ENCODE measurements around the gene CELSR1. TPM values are rescaled to one million over a fixed set of nuclear protein-coding genes. Genes with fewer than 3 reads are reported as not detected.

CELSR1 gene
- total RNA-seq, 1 donor from 2014 or later: 27.6 TPM

GRCh38 chr22:46509416-46510089 lies 27.9 kb downstream of the CELSR1 start:
- no peak for FAIRE-seq
- Mint-ChIP-seq H3K27me3 (ENCODE audit: low read depth, unreplicated experiment) (no peaks in the 10 kb centered on the region), H3K9me3 (ENCODE audit: unreplicated experiment) (no peaks in the 10 kb centered on the region), H3K4me1 (ENCODE audit: low read depth, unreplicated experiment) (peaks cover 20% of the 10 kb centered on the region), H3K27ac (ENCODE audit: unreplicated experiment) (peak overlapping the region; percentile 18), H3K36me3 (ENCODE audit: low read depth, unreplicated experiment) (peaks cover 4% of the 10 kb centered on the region), H3K4me3 (ENCODE audit: unreplicated experiment) (no peak overlapping the region)
- H3K4me3 ChIP-seq (ENCODE audit: insufficient read depth, low read depth, low read length): no peak overlapping the region
- DNase-seq (ENCODE audit: low read depth): no peak
- H3K79me2 ChIP-seq (ENCODE audit: insufficient read depth, low read length): no peaks in the 10 kb centered on the region
- no peak overlapping the region for H3K27ac ChIP-seq (ENCODE audit: low read depth, low read length)
- no peaks in the 10 kb centered on the region for H3K27me3 ChIP-seq (ENCODE audit: insufficient read depth, low read length)
- no peaks in the 10 kb centered on the region for H4K20me1 ChIP-seq (ENCODE audit: insufficient read depth, low read length)
- TF ChIP-seq CTCF (IDR thresholded peaks at IDR 0.05; ENCODE audit: insufficient read depth, low read depth, low read length) (no peak), EZH2 (IDR thresholded peaks at IDR 0.05; ENCODE audit: insufficient read depth, low read length) (no peak)
- H3K9ac ChIP-seq (ENCODE audit: low read length): no peak overlapping the region
- no peaks in the 10 kb centered on the region for H3K9me3 ChIP-seq (ENCODE audit: insufficient read depth, low read depth, low read length)
- peaks cover 15% of the 10 kb centered on the region for H3K4me1 ChIP-seq (ENCODE audit: insufficient read depth, low read length)
- H3K36me3 ChIP-seq (ENCODE audit: insufficient read depth, low read length): no peaks in the 10 kb centered on the region
- H3K4me2 ChIP-seq (ENCODE audit: low read length): peak overlapping the region; percentile 54
- no peak overlapping the region for H2AFZ ChIP-seq (ENCODE audit: low read depth, low read length)

- no peak overlapping the region for H3K27ac ChIP-seq (ENCODE audit: low read depth, low read length)
- H3K27me3 Mint-ChIP-seq (ENCODE audit: low read depth, unreplicated experiment): no peaks in the 10 kb centered on the region
- no peak overlapping the region for H3K4me2 ChIP-seq (ENCODE audit: low read length)
- H3K27ac Mint-ChIP-seq (ENCODE audit: unreplicated experiment): no peak overlapping the region
- H3K27me3 ChIP-seq (ENCODE audit: insufficient read depth, low read length): no peaks in the 10 kb centered on the region
- peaks cover 5% of the 10 kb centered on the region for H3K36me3 Mint-ChIP-seq (ENCODE audit: low read depth, unreplicated experiment)
- no peaks in the 10 kb centered on the region for H3K9me3 Mint-ChIP-seq (ENCODE audit: unreplicated experiment)
- no peak overlapping the region for H3K4me3 ChIP-seq (ENCODE audit: insufficient read depth, low read depth, low read length)
- peaks cover 15% of the 10 kb centered on the region for H3K4me1 Mint-ChIP-seq (ENCODE audit: low read depth, unreplicated experiment)
- H3K9ac ChIP-seq (ENCODE audit: low read length): no peak overlapping the region
- FAIRE-seq (no peak), DNase-seq (ENCODE audit: low read depth) (no peak)
- TF ChIP-seq EZH2 (IDR thresholded peaks at IDR 0.05; ENCODE audit: insufficient read depth, low read length): no peak
- no peak for TF ChIP-seq CTCF (IDR thresholded peaks at IDR 0.05; ENCODE audit: insufficient read depth, low read depth, low read length)
- no peak overlapping the region for H3K4me3 Mint-ChIP-seq (ENCODE audit: unreplicated experiment)
- no peaks in the 10 kb centered on the region for H3K36me3 ChIP-seq (ENCODE audit: insufficient read depth, low read length)
- H4K20me1 ChIP-seq (ENCODE audit: insufficient read depth, low read length): no peaks in the 10 kb centered on the region
- H3K4me1 ChIP-seq (ENCODE audit: insufficient read depth, low read length): peaks cover 9% of the 10 kb centered on the region
- no peaks in the 10 kb centered on the region for H3K79me2 ChIP-seq (ENCODE audit: insufficient read depth, low read length)
- H2AFZ ChIP-seq (ENCODE audit: low read depth, low read length): no peak overlapping the region
- no peaks in the 10 kb centered on the region for H3K9me3 ChIP-seq (ENCODE audit: insufficient read depth, low read depth, low read length)
Measured at GRCh38 chr22:46508491-46508999, 28.9 kb downstream of the CELSR1 start.
